ENCODE measurements around the gene TREM1. TPM values are rescaled to one million over a fixed set of nuclear protein-coding genes. Genes with fewer than 3 reads are reported as not detected.

TREM1 gene
- total RNA-seq, 2 donors from 2014 or later = not detected

GRCh38 chr6:41318261-41318653 is 31.8 kb upstream of the TREM1 start:
- WGBS, 2 experiments (ENCODE audit: insufficient coverage in 1 of 2, insufficient read length in 1 of 2) = 42% methylated on average over 9 of the region's 9 CpGs
- Mint-ChIP-seq H3K4me1 (peaks cover 5% of the 10 kb centered on the region), H3K9me3 (no peaks in the 10 kb centered on the region), H3K4me3 (peak overlapping the region; percentile 43), H3K27ac (peak overlapping the region; percentile 17), H3K27me3 (ENCODE audit: insufficient read depth) (peaks cover 11% of the 10 kb centered on the region), H3K36me3 (ENCODE audit: low read depth) (no peaks in the 10 kb centered on the region)
- no peaks in the 10 kb centered on the region for H3K9me3 ChIP-seq (ENCODE audit: control insufficient read depth, low read length)
- H3K36me3 ChIP-seq (ENCODE audit: control insufficient read depth, insufficient read depth, low read length) = no peaks in the 10 kb centered on the region
- peak overlapping the region; percentile 16 for H3K9ac ChIP-seq (ENCODE audit: extremely low read depth, low read length, poor library complexity, severe bottlenecking)
- no peak overlapping the region for H3K27ac ChIP-seq (ENCODE audit: low read depth, low read length)
- H3K27me3 ChIP-seq (ENCODE audit: control insufficient read depth, insufficient read depth, low read length, poor library complexity, severe bottlenecking) = peaks cover 4% of the 10 kb centered on the region
- TF ChIP-seq CTCF (conservative IDR thresholded peaks at IDR 0.05) = no peak
- no peaks in the 10 kb centered on the region for H3K4me1 ChIP-seq (ENCODE audit: control insufficient read depth, insufficient read depth, low read length)
- DNase-seq = no peak
- peak overlapping the region; percentile 55 for H3K4me3 ChIP-seq (ENCODE audit: low read length)

GRCh38 chr6:41315943-41316620 is 29.6 kb upstream of the TREM1 start:
- Histone ChIP-seq H3K4me3 (ENCODE audit: low read length) (no peak overlapping the region), H3K27ac (ENCODE audit: low read depth, low read length) (no peak overlapping the region), H3K27me3 (ENCODE audit: control insufficient read depth, insufficient read depth, low read length, poor library complexity, severe bottlenecking) (peaks cover 4% of the 10 kb centered on the region), H3K9me3 (ENCODE audit: control insufficient read depth, low read length) (no peaks in the 10 kb centered on the region), H3K9ac (ENCODE audit: extremely low read depth, low read length, poor library complexity, severe bottlenecking) (no peak overlapping the region), H3K36me3 (ENCODE audit: control insufficient read depth, insufficient read depth, low read length) (no peaks in the 10 kb centered on the region), H3K4me1 (ENCODE audit: control insufficient read depth, insufficient read depth, low read length) (no peaks in the 10 kb centered on the region)
- Mint-ChIP-seq H3K36me3 (ENCODE audit: low read depth) (no peaks in the 10 kb centered on the region), H3K27ac (no peak overlapping the region), H3K9me3 (no peaks in the 10 kb centered on the region), H3K4me3 (no peak overlapping the region), H3K27me3 (ENCODE audit: insufficient read depth) (peaks cover 11% of the 10 kb centered on the region), H3K4me1 (peaks cover 5% of the 10 kb centered on the region)
- no peak for DNase-seq
- WGBS, 2 experiments (ENCODE audit: insufficient coverage in 1 of 2, insufficient read length in 1 of 2) = 100% methylated on average over 1 of the region's 1 CpG; no CpG with 5 or more reads in 1 of the 2 experiments
- TF ChIP-seq CTCF (conservative IDR thresholded peaks at IDR 0.05) = no peak

GRCh38 chr6:41315203-41315602 is 28.7 kb upstream of the TREM1 start:
- peaks cover 5% of the 10 kb centered on the region for H3K4me1 Mint-ChIP-seq
- no peaks in the 10 kb centered on the region for H3K4me1 ChIP-seq (ENCODE audit: control insufficient read depth, insufficient read depth, low read length)
- no peak for TF ChIP-seq CTCF (conservative IDR thresholded peaks at IDR 0.05)
- no peak overlapping the region for H3K27ac Mint-ChIP-seq
- H3K27me3 ChIP-seq (ENCODE audit: control insufficient read depth, insufficient read depth, low read length, poor library complexity, severe bottlenecking) = peaks cover 4% of the 10 kb centered on the region
- WGBS, 2 experiments (ENCODE audit: insufficient coverage in 1 of 2, insufficient read length in 1 of 2) = 97 to 100% methylated on average over 1 to 2 of the region's 2 CpGs
- H3K36me3 ChIP-seq (ENCODE audit: control insufficient read depth, insufficient read depth, low read length) = no peaks in the 10 kb centered on the region
- H3K9me3 Mint-ChIP-seq = no peaks in the 10 kb centered on the region
- no peak overlapping the region for H3K27ac ChIP-seq (ENCODE audit: low read depth, low read length)
- no peaks in the 10 kb centered on the region for H3K9me3 ChIP-seq (ENCODE audit: control insufficient read depth, low read length)
- DNase-seq = no peak
- H3K9ac ChIP-seq (ENCODE audit: extremely low read depth, low read length, poor library complexity, severe bottlenecking) = no peak overlapping the region
- H3K36me3 Mint-ChIP-seq (ENCODE audit: low read depth) = no peaks in the 10 kb centered on the region
- no peak overlapping the region for H3K4me3 Mint-ChIP-seq
- H3K4me3 ChIP-seq (ENCODE audit: low read length) = no peak overlapping the region
- peaks cover 11% of the 10 kb centered on the region for H3K27me3 Mint-ChIP-seq (ENCODE audit: insufficient read depth)

Measured in endodermal cell (in vitro differentiated cells).